Endodermal cell (in vitro differentiated cells): ENCODE measurements around the gene MAP3K5. TPM values are rescaled to one million over a fixed set of nuclear protein-coding genes. Genes with fewer than 3 reads are reported as not detected.

Source experiments
- DNase-seq: peaks from one replicate; pipeline ENCODE4 v3.0.0-alpha.2; 2017
- H3K27ac ChIP-seq: 2 replicates; pipeline ENCODE4 v1.5.1; 2013; ENCODE audit warnings: mild to moderate bottlenecking, low read depth, low read length, moderate library complexity
- H3K27me3 ChIP-seq: 2 replicates; pipeline ENCODE4 v1.6.1; 2013; ENCODE audit warnings: mild to moderate bottlenecking, low read length, moderate library complexity; ENCODE audit not compliant: insufficient read depth, control insufficient read depth, poor library complexity, severe bottlenecking
- H3K36me3 ChIP-seq: 2 replicates; pipeline ENCODE4 v1.7.0; 2013; ENCODE audit warnings: mild to moderate bottlenecking, low read length, moderate library complexity; ENCODE audit not compliant: control insufficient read depth, insufficient read depth
- H3K4me1 ChIP-seq: one replicate; pipeline ENCODE4 v1.7.0; 2013; ENCODE audit warnings: low read length; ENCODE audit not compliant: control insufficient read depth, insufficient read depth
- H3K4me3 ChIP-seq: 2 replicates; pipeline ENCODE4 v1.5.1; 2013; ENCODE audit warnings: mild to moderate bottlenecking, low read length, moderate library complexity
- H3K9ac ChIP-seq: 2 replicates; pipeline ENCODE4 v1.6.1; 2013; ENCODE audit warnings: mild to moderate bottlenecking, low read length, moderate library complexity; ENCODE audit not compliant: poor library complexity, severe bottlenecking; ENCODE audit errors: extremely low read depth
- H3K9me3 ChIP-seq: 2 replicates; pipeline ENCODE4 v1.6.1; 2013; ENCODE audit warnings: mild to moderate bottlenecking, low read length, moderate library complexity; ENCODE audit not compliant: control insufficient read depth
- H3K27ac Mint-ChIP-seq: 2 replicates; pipeline ENCODE4 v1.8.0; 2020; ENCODE audit warnings: mixed read lengths
- H3K27me3 Mint-ChIP-seq: 2 replicates; pipeline ENCODE4 v1.8.0; 2021; ENCODE audit warnings: mild to moderate bottlenecking, mixed read lengths; ENCODE audit not compliant: insufficient read depth
- H3K36me3 Mint-ChIP-seq: 2 replicates; pipeline ENCODE4 v1.8.0; 2020; ENCODE audit warnings: low read depth, mixed read lengths
- H3K4me1 Mint-ChIP-seq: 2 replicates; pipeline ENCODE4 v1.8.0; 2020; ENCODE audit warnings: mixed read lengths
- H3K4me3 Mint-ChIP-seq: 2 replicates; pipeline ENCODE4 v1.8.0; 2020; ENCODE audit warnings: mild to moderate bottlenecking, moderate library complexity, mixed read lengths
- H3K9me3 Mint-ChIP-seq: 2 replicates; pipeline ENCODE4 v1.8.0; 2020; ENCODE audit warnings: mild to moderate bottlenecking, mixed read lengths
- CTCF ChIP-seq: fragments of 200-600 bp; sonication (generic); conservative IDR thresholded peaks from 2 replicates; pipeline ENCODE4 v1.5.0; 2021; ENCODE audit warnings: antibody characterized with exemption, mild to moderate bottlenecking
- WGBS, 2 experiments: methylation state at CpG; one replicate each; pipeline versions ENCODE4 v1.1.5 to v1.1.7; 2013; ENCODE audit warnings: missing lambda C conversion rate in 2 of 2, mixed read lengths in 1 of 2; ENCODE audit not compliant: insufficient coverage in 1 of 2, insufficient read length in 1 of 2; 5-methylcytosine and 5-hydroxymethylcytosine counted together
- total RNA-seq, 2 donors: library from RNA; stranded (reverse); fragmentation: NEBNext Ultra II Directional in 1 of 2; extraction: Animal tissue kit (Norgen Biotek cat#: 25700) in 1 of 2; gene quantifications; 2 replicates in 1 of 2; 3 replicates in 1 of 2; pipeline ENCODE4 v1.2.1, GENCODE V29; 2021

The MAP3K5 gene
- total RNA-seq, 2 donors from 2014 or later, result 1.6 to 3.4 TPM

- DNase-seq, result no peak
- Mint-ChIP-seq H3K4me3 (no peak overlapping the region), H3K27me3 (no peaks in the 10 kb centered on the region), H3K9me3 (no peaks in the 10 kb centered on the region), H3K27ac (no peak overlapping the region), H3K36me3 (no peaks in the 10 kb centered on the region), H3K4me1 (no peaks in the 10 kb centered on the region)
- no peak for TF ChIP-seq CTCF
- no peaks in the 10 kb centered on the region for H3K27me3 ChIP-seq
- H3K36me3 ChIP-seq, result no peaks in the 10 kb centered on the region
- H3K9me3 ChIP-seq, result no peaks in the 10 kb centered on the region
- no peak overlapping the region for H3K27ac ChIP-seq
- WGBS, 2 experiments, result 88 to 90% methylated on average over 4 of the region's 4 CpGs
- no peak overlapping the region for H3K9ac ChIP-seq
- no peaks in the 10 kb centered on the region for H3K4me1 ChIP-seq
- H3K4me3 ChIP-seq, result no peak overlapping the region
These were observed 134.6 kb downstream of the MAP3K5 start for GRCh38 chr6:136657666-136658065.

- Histone ChIP-seq H3K4me1 (no peaks in the 10 kb centered on the region), H3K27ac (no peak overlapping the region), H3K27me3 (no peaks in the 10 kb centered on the region), H3K4me3 (no peak overlapping the region), H3K9ac (no peak overlapping the region), H3K36me3 (no peaks in the 10 kb centered on the region), H3K9me3 (no peaks in the 10 kb centered on the region)
- Mint-ChIP-seq H3K27ac (no peak overlapping the region), H3K9me3 (no peaks in the 10 kb centered on the region), H3K4me3 (no peak overlapping the region), H3K36me3 (no peaks in the 10 kb centered on the region), H3K4me1 (no peaks in the 10 kb centered on the region), H3K27me3 (no peaks in the 10 kb centered on the region)
- 100% methylated on average over 1 of the region's 1 CpG; no CpG with 5 or more reads in 1 of the 2 experiments for WGBS, 2 experiments
- no peak for TF ChIP-seq CTCF
- no peak for DNase-seq
These were observed 136.2 kb downstream of the MAP3K5 start for GRCh38 chr6:136656121-136656520.

DNA sequence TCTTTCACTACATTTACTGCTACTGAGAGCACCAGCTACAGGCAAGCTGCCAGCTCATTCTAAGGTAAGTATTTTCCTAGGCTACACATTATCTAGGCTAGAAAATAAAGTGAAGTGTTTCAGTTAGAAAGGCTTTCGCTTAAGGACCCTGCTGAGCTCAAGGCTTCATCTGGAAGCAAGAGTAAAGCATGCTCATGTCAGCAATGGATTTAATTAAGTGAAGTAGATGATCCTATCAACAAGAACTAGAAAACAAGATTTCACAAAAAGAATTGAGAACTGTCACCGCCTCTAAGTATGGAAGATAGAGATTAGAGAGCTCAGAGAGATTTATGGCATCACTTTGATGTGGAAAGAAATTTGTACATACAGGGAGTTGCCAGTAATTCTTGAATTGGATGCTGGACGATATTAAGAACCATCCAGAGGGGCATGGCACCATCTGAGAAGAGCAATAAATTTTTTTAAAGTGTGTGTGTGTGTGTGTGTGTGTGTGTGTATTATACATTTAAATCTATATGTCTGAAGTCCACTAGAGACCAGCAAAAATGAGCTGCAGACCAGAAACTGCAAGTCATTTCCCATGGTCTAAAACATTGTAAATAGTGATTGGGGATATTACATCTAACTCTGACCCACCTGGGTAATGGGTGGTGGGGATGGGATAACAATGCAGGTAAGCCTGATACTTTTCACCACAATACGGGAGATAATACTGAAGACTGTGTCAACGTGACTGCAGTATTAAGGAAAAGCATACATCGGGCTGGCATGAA lies 136.8 kb downstream of the MAP3K5 start:
- WGBS, 2 experiments, result 92 to 100% methylated on average over 3 to 6 of the region's 6 CpGs

More for the DNA sequence above, 136.8 kb downstream of the MAP3K5 start:
- DNase-seq, result no peak
- Mint-ChIP-seq H3K4me3 (no peak overlapping the region), H3K9me3 (no peaks in the 10 kb centered on the region), H3K36me3 (no peaks in the 10 kb centered on the region), H3K27me3 (no peaks in the 10 kb centered on the region), H3K4me1 (no peaks in the 10 kb centered on the region), H3K27ac (no peak overlapping the region)
- Histone ChIP-seq H3K4me1 (no peaks in the 10 kb centered on the region), H3K27me3 (no peaks in the 10 kb centered on the region), H3K36me3 (no peaks in the 10 kb centered on the region), H3K9ac (no peak overlapping the region), H3K4me3 (no peak overlapping the region), H3K9me3 (no peaks in the 10 kb centered on the region), H3K27ac (no peak overlapping the region)
- TF ChIP-seq CTCF, result no peak
